Left hindlimb (tissue), 1 donor: ENCODE results near the gene SNF8.
"Not testable (repeated sequence)": the region's sequence is repeated elsewhere in the genome, so short reads cannot be mapped to it uniquely, and the experiment has no call there.

Experiments
- DNase-seq: peaks from one replicate; pipeline ENCODE4 v3.0.0-alpha.2; 2018

Gene SNF8

GRCh38 chr17:48944515-48945260 lies at the start of gene SNF8:
SNF8 (minus strand) TSS chr17:48944842; CDS start chr17:48944734, 108 bp downstream.
- DNase-seq: peak; percentile 94

- DNase-seq: peak; percentile 23
Measured at GRCh38 chr17:48993951-48994350, 49.3 kb upstream of the SNF8 start.

GRCh38 chr17:48993305-48993704 lies 48.7 kb upstream of the SNF8 start:
- no peak for DNase-seq

GRCh38 chr17:48992444-48992843 lies 47.8 kb upstream of the SNF8 start:
- no peak for DNase-seq

GRCh38 chr17:48990882-48991357 lies 46.3 kb upstream of the SNF8 start:
- DNase-seq: no peak

GRCh38 chr17:48989100-48989499 lies 44.5 kb upstream of the SNF8 start:
- no peak for DNase-seq

GRCh38 chr17:48985436-48986245 lies 41.0 kb upstream of the SNF8 start:
- no peak for DNase-seq

- no peak for DNase-seq
Measured at GRCh38 chr17:48981927-48982539, 37.4 kb upstream of the SNF8 start.

GRCh38 chr17:48973806-48974205 lies 29.2 kb upstream of the SNF8 start:
- no peak for DNase-seq

GRCh38 chr17:48972749-48973097 lies 28.1 kb upstream of the SNF8 start:
- DNase-seq: no peak

- no peak for DNase-seq
Measured at GRCh38 chr17:48970865-48971687, 26.4 kb upstream of the SNF8 start.

GRCh38 chr17:48970224-48970623 lies 25.6 kb upstream of the SNF8 start:
- no peak for DNase-seq

GRCh38 chr17:48961516-48962233 lies 17.0 kb upstream of the SNF8 start:
- DNase-seq: no peak

GRCh38 chr17:48960834-48961515 lies 16.3 kb upstream of the SNF8 start:
- no peak for DNase-seq

GRCh38 chr17:48954300-48954755 lies 9.7 kb upstream of the SNF8 start:
- DNase-seq: no peak

GRCh38 chr17:48952904-48953303 lies 8.3 kb upstream of the SNF8 start:
- DNase-seq: no peak

GRCh38 chr17:48951572-48951971 lies 6.9 kb upstream of the SNF8 start:
- no peak for DNase-seq

GRCh38 chr17:48945261-48945651 lies 614 bp upstream of the SNF8 start:
- not testable (repeated sequence) for DNase-seq

GRCh38 chr17:48933035-48933434 lies 11.6 kb downstream of the SNF8 start:
- DNase-seq: no peak

GRCh38 chr17:48930435-48930873 lies 14.2 kb downstream of the SNF8 start:
- peak; percentile 34 for DNase-seq

- DNase-seq: no peak
Measured at GRCh38 chr17:48929812-48930165, 14.9 kb downstream of the SNF8 start.
